Spleen (tissue), 7 donors: ENCODE results near the gene FMOD.

ENCODE experiments used
- POLR2A ChIP-seq, 3 donors: fragments of 450-650 bp; IDR thresholded peaks; one replicate each; pipeline ENCODE4 v1.5.1; 2017; ENCODE audit warnings: antibody characterized with exemption in 3 of 3, mild to moderate bottlenecking in 1 of 3
- TF ChIP-seq, protein P1 (sequence below), 11 experiments: fragments of 200-600 bp in 7 of 11; fragments of 450-650 bp in 4 of 11; sonication (generic) in 4 of 11; IDR thresholded peaks in 8 of 11; conservative IDR thresholded peaks in 3 of 11; 1 replicate in 7 of 11; 2 replicates in 4 of 11; pipeline versions ENCODE4 v1.4.0 to v1.8.0; 2016 to 2021; ENCODE audit warnings: antibody characterized with exemption in 11 of 11, inconsistent platforms in 4 of 11, mild to moderate bottlenecking in 1 of 11
- donor health status: DM: no; HTN: no; CAD: no; lungs with moderate emphysema.
- donor health status: DM: no; HTN: no; CAD: no.
- donor health status: DM: no; HTN: no; CAD: no.

DNA sequence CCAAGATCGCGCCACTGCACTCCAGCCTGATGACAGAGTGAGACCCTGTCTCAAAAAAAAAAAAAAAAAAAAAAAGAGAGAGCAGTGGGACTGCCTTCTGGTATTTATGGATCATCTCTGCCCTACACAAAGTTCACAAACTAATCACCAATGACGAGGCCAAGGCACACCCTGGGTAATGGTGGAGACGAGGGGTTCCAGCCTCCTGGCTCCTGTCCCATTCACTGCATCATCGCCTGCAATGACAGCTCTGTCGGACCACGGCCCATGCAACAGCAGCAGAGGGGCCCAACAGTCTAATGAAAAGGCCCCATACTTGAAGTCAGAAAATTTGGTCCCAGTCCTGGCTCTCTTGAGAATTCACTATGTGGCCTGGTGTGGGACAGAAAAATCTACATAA, 48.5 kb downstream of the FMOD start:
- TF ChIP-seq, protein P1, sequence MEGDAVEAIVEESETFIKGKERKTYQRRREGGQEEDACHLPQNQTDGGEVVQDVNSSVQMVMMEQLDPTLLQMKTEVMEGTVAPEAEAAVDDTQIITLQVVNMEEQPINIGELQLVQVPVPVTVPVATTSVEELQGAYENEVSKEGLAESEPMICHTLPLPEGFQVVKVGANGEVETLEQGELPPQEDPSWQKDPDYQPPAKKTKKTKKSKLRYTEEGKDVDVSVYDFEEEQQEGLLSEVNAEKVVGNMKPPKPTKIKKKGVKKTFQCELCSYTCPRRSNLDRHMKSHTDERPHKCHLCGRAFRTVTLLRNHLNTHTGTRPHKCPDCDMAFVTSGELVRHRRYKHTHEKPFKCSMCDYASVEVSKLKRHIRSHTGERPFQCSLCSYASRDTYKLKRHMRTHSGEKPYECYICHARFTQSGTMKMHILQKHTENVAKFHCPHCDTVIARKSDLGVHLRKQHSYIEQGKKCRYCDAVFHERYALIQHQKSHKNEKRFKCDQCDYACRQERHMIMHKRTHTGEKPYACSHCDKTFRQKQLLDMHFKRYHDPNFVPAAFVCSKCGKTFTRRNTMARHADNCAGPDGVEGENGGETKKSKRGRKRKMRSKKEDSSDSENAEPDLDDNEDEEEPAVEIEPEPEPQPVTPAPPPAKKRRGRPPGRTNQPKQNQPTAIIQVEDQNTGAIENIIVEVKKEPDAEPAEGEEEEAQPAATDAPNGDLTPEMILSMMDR (IDR thresholded peaks at IDR 0.05 in 8 of 11, conservative IDR thresholded peaks at IDR 0.05 in 3 of 11) = no peak
- no peak for TF ChIP-seq POLR2A (IDR thresholded peaks at IDR 0.05)
